ENCODE data around the gene EIF4E3.
A peak's percentile ranks its signal among the peaks of the same experiment; 100 is the strongest.

EIF4E3 gene

GRCh38 chr3:71754610-71755253, 29.5 kb upstream of the EIF4E3 start:
- no peak for TF ChIP-seq CTCF (IDR thresholded peaks at IDR 0.05)
- DNase-seq (ENCODE audit: low spot score): no peak
- H3K27ac ChIP-seq: no peak overlapping the region
- H3K4me3 ChIP-seq: peak overlapping the region; percentile 67

- DNase-seq (ENCODE audit: low spot score): no peak
- no peak for TF ChIP-seq CTCF (IDR thresholded peaks at IDR 0.05)
- Histone ChIP-seq H3K27ac (no peak within 1 kb of the TSS), H3K4me3 (peak within 1 kb of the TSS; percentile 67)
These were observed 28.8 kb upstream of the EIF4E3 start, which contains the start of gene GPR27 for GRCh38 chr3:71753701-71754609. Gene GPR27 (plus strand): TSS chr3:71753855. CDS start chr3:71754050, 195 bp downstream.

- no peak for TF ChIP-seq CTCF (IDR thresholded peaks at IDR 0.05)
- DNase-seq (ENCODE audit: low spot score): no peak
- Histone ChIP-seq H3K4me3 (peak overlapping the region; percentile 67), H3K27ac (no peak overlapping the region)
These were observed 27.9 kb upstream of the EIF4E3 start for GRCh38 chr3:71752831-71753700.

GRCh38 chr3:71751602-71752001, 26.4 kb upstream of the EIF4E3 start:
- H3K4me3 ChIP-seq: no peak overlapping the region
- no peak for TF ChIP-seq CTCF (IDR thresholded peaks at IDR 0.05)
- no peak for DNase-seq (ENCODE audit: low spot score)
- no peak overlapping the region for H3K27ac ChIP-seq

GRCh38 chr3:71744738-71745137, 19.5 kb upstream of the EIF4E3 start:
- H3K4me3 ChIP-seq: no peak overlapping the region
- no peak overlapping the region for H3K27ac ChIP-seq
- no peak for TF ChIP-seq CTCF (IDR thresholded peaks at IDR 0.05)
- DNase-seq (ENCODE audit: low spot score): no peak

- H3K4me3 ChIP-seq: no peak overlapping the region
- no peak for TF ChIP-seq CTCF (IDR thresholded peaks at IDR 0.05)
These were observed 17.4 kb upstream of the EIF4E3 start for GRCh38 chr3:71742621-71743020.

More at GRCh38 chr3:71742621-71743020, 17.4 kb upstream of the EIF4E3 start:
- no peak for DNase-seq (ENCODE audit: low spot score)
- H3K27ac ChIP-seq: no peak overlapping the region

Measured in coronary artery (tissue), 2 donors.